Endothelial cell of umbilical vein (primary cell): ENCODE data around the gene CAV2. TPM values are rescaled to one million over a fixed set of nuclear protein-coding genes. Genes with fewer than 3 reads are reported as not detected.

ENCODE experiments used
- BruUV-seq: library from RNA; stranded (reverse); fragments of 400-500 nt; replicated peaks from 2 replicates; lab custom pipeline; 2021; lab: Mats Ljungman, UMichigan
- CTCF ChIA-PET: fragments of 300-600, 350-600 bp; sonication (Branson Sonifier 250); formaldehyde crosslinking; loops from one replicate; lab custom pipeline; 2021; ENCODE audit warnings: antibody characterized with exemption, inconsistent platforms; lab: Charles Lee
- POLR2A ChIA-PET: fragments of 300-600, 350-600 bp; sonication (Branson Sonifier 250); formaldehyde crosslinking; loops from one replicate; lab custom pipeline; 2021; ENCODE audit warnings: antibody characterized with exemption, inconsistent platforms; lab: Charles Lee
- DNase-seq: peaks from one replicate; pipeline ENCODE4 v3.0.0-alpha.2; 2011; ENCODE audit warnings: low read depth, low spot score
- FAIRE-seq: peaks from 2 replicates; lab custom pipeline; 2011; peaks lifted over from hg19 to GRCh38; lab: Jason Lieb, UNC
- H2AFZ ChIP-seq: 2 replicates; pipeline ENCODE4 v1.6.0; 2012; ENCODE audit warnings: low read depth, low read length, control low read depth, inconsistent platforms
- H3K27ac ChIP-seq: 2 replicates; pipeline ENCODE4 v1.5.1; 2011; ENCODE audit warnings: low read depth, mild to moderate bottlenecking, control low read depth, low read length, moderate library complexity; ENCODE audit not compliant: insufficient read depth
- H3K27me3 ChIP-seq, 2 experiments: 2 replicates each; pipeline versions ENCODE4 v1.6.0 to v1.6.1; 2011; ENCODE audit warnings: low read length in 2 of 2, mixed read lengths in 1 of 2; ENCODE audit not compliant: control insufficient read depth in 2 of 2, insufficient read depth in 2 of 2
- H3K36me3 ChIP-seq, 2 experiments: 2 replicates in 1 of 2; 3 replicates in 1 of 2; pipeline ENCODE4 v1.5.1; 2011; ENCODE audit warnings: low read length in 2 of 2, mild to moderate bottlenecking in 1 of 2, moderate library complexity in 1 of 2; ENCODE audit not compliant: control insufficient read depth in 2 of 2, insufficient read depth in 2 of 2; ENCODE audit errors: extremely low read depth in 1 of 2
- H3K4me1 ChIP-seq: 3 replicates; pipeline ENCODE4 v1.5.1; 2011; ENCODE audit warnings: mild to moderate bottlenecking, low read length; ENCODE audit not compliant: control insufficient read depth, insufficient read depth; ENCODE audit errors: extremely low read depth
- H3K4me2 ChIP-seq: 2 replicates; pipeline ENCODE4 v1.6.1; 2011; ENCODE audit warnings: low read length, control low read depth, mixed read lengths; ENCODE audit not compliant: insufficient read depth
- H3K4me3 ChIP-seq, 3 experiments: fragments of 200-600 bp in 1 of 3; sonication (generic), shearing (Covaris generic) in 1 of 3; replicated peaks in 1 of 3; 2 replicates each; pipeline ENCODE4 v1.5.1; 2011 to 2016; ENCODE audit warnings: control low read depth in 3 of 3, low read length in 3 of 3, mild to moderate bottlenecking in 2 of 3, inconsistent platforms in 1 of 3, low read depth in 1 of 3, moderate library complexity in 1 of 3; ENCODE audit not compliant: insufficient read depth in 1 of 3
- H3K79me2 ChIP-seq: 2 replicates; pipeline ENCODE4 v1.6.0; 2012; ENCODE audit warnings: low read length, inconsistent platforms; ENCODE audit not compliant: control insufficient read depth, insufficient read depth
- H3K9ac ChIP-seq: replicated peaks from 2 replicates; pipeline ENCODE3; 2011; ENCODE audit warnings: low read length, control low read depth; ENCODE audit not compliant: insufficient read depth; ENCODE audit errors: extremely low read depth
- H3K9me1 ChIP-seq: replicated peaks from 3 replicates; pipeline ENCODE4 v1.6.0; 2011; ENCODE audit warnings: mild to moderate bottlenecking, low read length; ENCODE audit not compliant: control insufficient read depth, insufficient read depth; ENCODE audit errors: extremely low read depth
- H3K9me3 ChIP-seq: replicated peaks from 2 replicates; pipeline ENCODE4 v1.5.1; 2012; ENCODE audit warnings: low read length, inconsistent platforms; ENCODE audit not compliant: control insufficient read depth, insufficient read depth
- H4K20me1 ChIP-seq: replicated peaks from 2 replicates; pipeline ENCODE3; 2011; ENCODE audit warnings: mild to moderate bottlenecking, low read length; ENCODE audit not compliant: control insufficient read depth, insufficient read depth; ENCODE audit errors: extremely low read depth
- CTCF ChIP-seq, 2 donors: IDR thresholded peaks; 1 replicate in 1 of 2; 2 replicates in 1 of 2; pipeline ENCODE4 v1.5.1; 2011; ENCODE audit warnings: low read length in 2 of 2, mild to moderate bottlenecking in 2 of 2, moderate library complexity in 2 of 2, control low read depth in 1 of 2, inconsistent platforms in 1 of 2, low read depth in 1 of 2; ENCODE audit not compliant: insufficient read depth in 1 of 2; ENCODE audit errors: extremely low read depth in 1 of 2
- EZH2 ChIP-seq: IDR thresholded peaks from 2 replicates; pipeline ENCODE4 v1.6.1; 2012; ENCODE audit warnings: borderline replicate concordance, low read depth, mild to moderate bottlenecking, moderate library complexity, low read length, inconsistent platforms; ENCODE audit not compliant: severe bottlenecking
- GATA2 ChIP-seq: IDR thresholded peaks from 2 replicates; pipeline ENCODE4 v1.7.0; 2011; ENCODE audit warnings: low read depth, mild to moderate bottlenecking, moderate library complexity, mixed read lengths, low read length; ENCODE audit not compliant: insufficient read length, insufficient read depth
- MYC ChIP-seq: IDR thresholded peaks from one replicate; pipeline ENCODE4 v1.6.1; 2011; ENCODE audit warnings: mild to moderate bottlenecking, low read depth, low read length
- POLR2A ChIP-seq: IDR thresholded peaks from 2 replicates; pipeline ENCODE4 v1.6.1; 2012; ENCODE audit warnings: low read depth, mild to moderate bottlenecking, control low read depth, low read length
- POLR2AphosphoS5 ChIP-seq: IDR thresholded peaks from 2 replicates; pipeline ENCODE4 v1.6.1; 2012; ENCODE audit warnings: low read depth, mild to moderate bottlenecking, control low read depth, low read length, moderate library complexity; ENCODE audit not compliant: insufficient read depth
- dilution Hi-C: fragments of 300-500 bp; cut with MboI; formaldehyde crosslinking; loops from one replicate; pipeline ENCODE4 v1.15.0; 2019; ENCODE audit warnings: low sequenced_read_pairs; ENCODE audit not compliant: extremely low pct_ligation_motif_present
- intact Hi-C: fragments of 100-400 bp; cut with micrococcal nuclease; formaldehyde crosslinking; loops from one replicate; pipeline ENCODE4 v1.10.0; 2022
- polyA plus RNA-seq, 4 experiments: library from polyadenylated mRNA; depleted of rRNA in 3 of 4; stranded (reverse) in 3 of 4; unstranded in 1 of 4; fragments of >200 nt; gene quantifications; 2 replicates each; pipeline versions ENCODE4 v1.2.1 to v1.2.3, GENCODE V29; 2011 to 2012; ENCODE audit warnings: missing spikeins in 1 of 4
- total RNA-seq: library from RNA; stranded (reverse); gene quantifications from 2 replicates; pipeline ENCODE4 v1.2.3, GENCODE V29; 2021
- TF ChIP-seq, protein P1 (sequence below): IDR thresholded peaks from 2 replicates; pipeline ENCODE4 v1.6.1; 2011; ENCODE audit not compliant: insufficient read depth, insufficient read length

The CAV2 gene
- total and polyA plus RNA-seq, 2 donors (not counting 3 experiments of a cell fraction or from before 2014, with no cell fraction given) = 179 to 327 TPM

DNA sequence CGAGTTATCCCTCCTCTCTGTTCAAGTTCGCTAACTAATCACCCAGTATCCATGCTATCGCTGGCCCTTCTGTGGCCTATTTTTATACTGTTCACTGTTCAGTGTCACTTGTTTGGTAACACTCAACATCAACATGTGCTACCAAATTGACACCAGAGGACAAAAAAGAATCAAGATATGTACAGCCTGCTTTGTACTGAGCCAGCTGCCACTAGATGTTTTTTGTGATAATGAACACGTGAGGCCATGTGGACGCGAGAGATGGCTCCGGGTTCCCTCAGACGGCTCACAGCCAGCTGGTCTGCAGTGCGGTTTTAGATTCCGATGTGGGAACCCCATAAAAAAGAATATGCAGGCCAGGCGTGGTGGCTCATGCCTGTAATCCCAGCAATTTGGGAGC lies 46.5 kb downstream of the CAV2 start:
- dilution Hi-C loops = no loop called here
- DNase-seq (no peak), FAIRE-seq (no peak)
- no peak overlapping the region for H3K4me2 ChIP-seq
- H4K20me1 ChIP-seq = peaks cover 9% of the 10 kb centered on the region
- no peaks in the 10 kb centered on the region for H3K9me1 ChIP-seq
- no peaks in the 10 kb centered on the region for H3K9me3 ChIP-seq
- no peaks in the 10 kb centered on the region for H3K27me3 ChIP-seq
- H2AFZ ChIP-seq = no peak overlapping the region
- H3K36me3 ChIP-seq = peaks cover 38 to 58% of the 10 kb centered on the region in 2 experiments
- H3K4me1 ChIP-seq = peaks cover 20% of the 10 kb centered on the region
- ChIA-PET POLR2A (no interaction called here), CTCF (interaction anchor here (0.6 to 1.5 kb wide), 3 partner anchors 31 to 46 kb away, joined by 3 to 4 read pairs (median 3); no protein-coding TSS in a partner anchor)
- H3K27ac ChIP-seq = no peak overlapping the region
- H3K9ac ChIP-seq = no peak overlapping the region
- no TSS peak for BruUV-seq
- intact Hi-C loops = no loop called here
- TF ChIP-seq MYC = no peak
- TF ChIP-seq CTCF (IDR thresholded peaks at IDR 0.05; ENCODE audit: extremely low read depth in 1 of 2, insufficient read depth in 1 of 2, low read depth in 1 of 2, low read length in 2 of 2) = no peak
- TF ChIP-seq GATA2 = no peak
- TF ChIP-seq, protein P1, sequence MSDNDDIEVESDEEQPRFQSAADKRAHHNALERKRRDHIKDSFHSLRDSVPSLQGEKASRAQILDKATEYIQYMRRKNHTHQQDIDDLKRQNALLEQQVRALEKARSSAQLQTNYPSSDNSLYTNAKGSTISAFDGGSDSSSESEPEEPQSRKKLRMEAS = no peak
- TF ChIP-seq EZH2 = no peak
- no peak for TF ChIP-seq POLR2AphosphoS5
- no peak for TF ChIP-seq POLR2A
- no peak overlapping the region for H3K4me3 ChIP-seq
- peaks cover 95% of the 10 kb centered on the region for H3K79me2 ChIP-seq
